GM21528 (cell line): ENCODE measurements around the gene CLASP2.

Experiments used
- ATAC-seq: cut with Tn5 transposase; IDR thresholded peaks from one replicate; pipeline ENCODE4 v1.9.1; 2021; ENCODE audit warnings: mild to moderate bottlenecking, moderate library complexity; ENCODE audit not compliant: unreplicated experiment, low FRiP score

The CLASP2 gene

GRCh38 chr3:33557829-33558228 lies 160.2 kb downstream of the CLASP2 start:
- no peak for ATAC-seq

GRCh38 chr3:33557279-33557678 lies 160.8 kb downstream of the CLASP2 start:
- no peak for ATAC-seq

- no peak for ATAC-seq
Measured at GRCh38 chr3:33547101-33547500, 171.0 kb downstream of the CLASP2 start.

DNA sequence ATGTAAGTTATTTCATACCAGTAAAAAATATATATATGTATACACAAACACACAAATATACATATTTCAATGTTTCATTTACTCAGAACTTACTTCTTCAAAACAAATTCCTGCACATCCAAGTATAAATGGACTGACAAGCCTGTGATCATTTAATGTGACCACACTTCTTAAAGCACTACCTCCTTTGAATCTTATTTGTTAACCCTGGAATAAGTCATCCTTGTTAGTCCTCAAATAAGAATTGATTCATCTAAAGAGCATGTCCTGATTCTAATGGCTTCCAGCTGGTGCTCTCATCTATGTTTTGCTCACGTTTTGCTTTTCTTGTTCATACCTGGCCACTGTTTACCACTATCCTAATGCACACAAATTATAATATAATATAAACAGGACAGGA lies 173.9 kb downstream of the CLASP2 start:
- ATAC-seq, result no peak

GRCh38 chr3:33543601-33544000 lies 174.5 kb downstream of the CLASP2 start:
- ATAC-seq, result no peak

DNA sequence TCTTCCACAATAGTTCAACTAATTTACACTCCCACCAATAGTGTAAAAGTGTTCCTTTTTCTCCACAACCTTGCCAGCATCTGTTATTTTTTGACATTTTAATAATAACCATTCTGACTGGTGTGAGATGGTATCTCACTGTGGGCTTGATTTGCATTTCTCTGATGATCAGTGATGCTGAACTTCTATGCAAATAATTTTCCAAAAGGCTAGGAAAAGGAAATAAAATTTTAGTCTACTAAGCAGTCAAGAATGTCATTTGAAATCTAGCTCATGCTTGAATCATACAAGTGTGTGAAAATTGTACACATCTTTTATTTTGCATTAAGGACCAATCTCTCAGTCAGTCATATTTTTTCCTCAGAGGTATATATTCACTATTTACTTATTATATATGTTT lies 176.1 kb downstream of the CLASP2 start:
- no peak for ATAC-seq

GRCh38 chr3:33538678-33539339 lies 179.2 kb downstream of the CLASP2 start:
- ATAC-seq, result no peak

GRCh38 chr3:33537133-33537532 lies 180.9 kb downstream of the CLASP2 start:
- ATAC-seq, result no peak

- no peak for ATAC-seq
Measured at GRCh38 chr3:33526787-33527186, 191.3 kb downstream of the CLASP2 start.

DNA sequence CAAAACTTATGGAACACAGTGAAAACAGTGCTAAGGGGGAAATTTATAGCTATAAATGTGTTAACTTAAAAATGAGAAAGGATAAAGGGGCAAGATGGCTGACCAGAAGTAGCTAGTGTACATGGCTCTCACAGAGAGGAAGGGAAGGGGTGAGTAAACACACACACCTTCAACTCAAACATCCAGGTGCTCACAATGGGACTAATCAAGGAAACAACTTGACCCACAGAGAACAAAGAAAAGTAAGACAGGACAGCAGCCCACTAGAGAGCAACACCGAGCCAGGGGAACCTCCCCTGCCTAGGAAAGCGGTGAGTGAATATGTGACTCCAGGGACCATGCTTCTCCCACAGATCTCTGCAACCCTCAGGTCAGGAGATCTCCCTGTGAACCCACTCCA lies 192.8 kb downstream of the CLASP2 start:
- ATAC-seq, result no peak

DNA sequence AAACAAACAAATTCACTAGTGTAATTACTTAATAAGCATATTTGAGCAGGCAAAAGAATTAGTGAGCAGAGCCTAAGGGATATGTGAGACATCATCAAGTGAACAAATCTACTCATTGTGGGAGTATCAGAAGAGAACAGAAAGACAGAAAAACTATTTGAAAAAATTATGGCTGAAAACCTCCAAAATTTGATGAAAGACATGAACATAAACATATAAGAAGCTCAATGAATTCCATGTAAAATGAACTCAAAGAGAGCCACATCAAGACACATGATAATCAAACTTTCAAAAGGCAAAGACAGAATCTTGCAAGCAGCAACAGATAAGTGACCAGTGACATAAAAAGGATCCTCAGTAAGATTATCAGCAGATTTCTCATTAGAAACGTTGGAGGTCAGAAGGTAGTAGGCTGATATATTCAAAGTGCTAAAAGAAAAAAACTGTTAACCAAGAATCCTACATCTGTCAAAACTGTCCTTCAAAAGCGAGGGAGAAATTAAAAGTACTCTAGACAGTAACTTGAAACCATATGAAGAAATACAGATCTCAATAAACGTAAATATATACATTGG lies 194.9 kb downstream of the CLASP2 start:
- ATAC-seq, result no peak

- no peak for ATAC-seq
Measured at GRCh38 chr3:33521736-33522135, 196.3 kb downstream of the CLASP2 start.

DNA sequence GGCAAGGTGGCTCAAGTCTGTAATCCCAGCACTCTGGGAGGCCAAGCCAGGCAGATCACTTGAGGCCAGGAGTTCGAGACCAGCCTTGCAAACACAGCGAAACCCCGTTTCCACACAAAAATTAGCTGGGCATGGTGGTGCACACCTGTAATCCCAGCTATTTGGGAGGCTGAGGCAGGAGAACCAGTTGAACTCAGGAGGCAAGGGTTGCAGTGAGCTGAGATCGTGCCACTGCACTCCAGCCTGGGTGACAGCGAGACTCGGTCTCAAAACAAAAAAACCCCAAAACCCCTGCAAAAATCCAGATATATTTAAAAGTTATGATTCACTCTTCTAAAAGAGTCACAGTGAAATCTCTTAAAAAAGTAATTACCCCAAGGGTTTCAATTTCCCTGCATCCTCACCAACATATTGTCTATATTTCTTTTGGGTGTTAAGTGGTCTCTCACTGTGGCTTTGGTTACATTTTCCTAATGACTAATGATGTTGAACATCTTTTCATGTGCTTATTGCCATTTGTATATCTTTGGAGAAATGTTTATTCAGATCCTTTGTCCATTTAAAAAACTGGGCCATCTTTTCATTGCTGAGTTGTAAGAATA lies 204.7 kb downstream of the CLASP2 start:
- no peak for ATAC-seq

GRCh38 chr3:33505027-33505426 lies 213.0 kb downstream of the CLASP2 start:
- ATAC-seq, result no peak

- ATAC-seq, result no peak
Measured at GRCh38 chr3:33496449-33496848, 221.6 kb downstream of the CLASP2 start.

- ATAC-seq, result no peak
Measured at GRCh38 chr3:33491721-33492120, 226.3 kb downstream of the CLASP2 start.

DNA sequence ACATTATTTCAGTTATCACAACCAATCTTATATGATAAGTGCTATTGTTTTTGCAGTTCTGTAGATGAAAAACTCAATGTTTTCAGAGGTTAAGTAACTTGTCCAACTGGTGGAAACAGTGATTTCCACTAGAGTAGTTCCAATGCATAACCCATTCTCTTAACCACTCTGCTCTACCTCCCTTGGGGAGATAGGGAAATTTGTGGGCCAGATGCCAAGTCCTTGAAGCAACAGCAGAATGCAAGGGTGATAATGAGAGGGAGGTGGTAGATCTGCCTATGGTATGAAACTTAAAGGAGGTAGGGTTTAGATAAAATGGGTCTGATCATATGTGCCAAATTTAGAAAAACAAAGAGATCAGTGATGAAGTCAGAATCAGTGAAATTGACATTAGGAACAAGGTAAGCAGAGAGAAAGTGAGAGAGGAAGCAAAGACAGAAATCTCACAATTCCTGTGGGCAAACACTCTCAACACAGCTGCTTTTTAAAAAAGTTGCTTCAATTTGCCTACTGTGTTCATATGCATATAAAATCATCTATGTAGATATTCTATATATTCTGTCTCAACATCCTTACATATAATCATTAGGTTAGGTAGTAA lies 227.3 kb downstream of the CLASP2 start:
- no peak for ATAC-seq

DNA sequence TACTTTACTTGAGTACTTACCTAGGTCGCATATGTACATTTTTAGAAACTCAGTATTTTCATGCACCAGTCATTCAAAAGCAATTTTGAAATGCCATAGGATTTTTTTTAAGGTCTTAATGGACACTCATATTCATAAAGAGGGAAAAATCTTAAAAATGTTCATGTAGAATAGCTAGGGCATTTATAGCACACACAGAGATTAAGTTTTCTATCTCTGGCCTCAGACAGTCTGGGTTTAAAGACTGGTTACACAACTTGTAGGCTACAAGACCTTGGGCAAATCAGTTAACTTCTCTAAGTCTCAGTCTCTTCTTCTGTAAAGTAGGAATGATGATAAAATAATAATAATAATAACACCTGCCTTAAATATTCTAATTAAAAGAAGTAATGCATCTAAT lies 229.4 kb downstream of the CLASP2 start:
- no peak for ATAC-seq

GRCh38 chr3:33488246-33488645 lies 229.8 kb downstream of the CLASP2 start:
- no peak for ATAC-seq

GRCh38 chr3:33482111-33482521 lies 235.9 kb downstream of the CLASP2 start:
- ATAC-seq, result no peak

DNA sequence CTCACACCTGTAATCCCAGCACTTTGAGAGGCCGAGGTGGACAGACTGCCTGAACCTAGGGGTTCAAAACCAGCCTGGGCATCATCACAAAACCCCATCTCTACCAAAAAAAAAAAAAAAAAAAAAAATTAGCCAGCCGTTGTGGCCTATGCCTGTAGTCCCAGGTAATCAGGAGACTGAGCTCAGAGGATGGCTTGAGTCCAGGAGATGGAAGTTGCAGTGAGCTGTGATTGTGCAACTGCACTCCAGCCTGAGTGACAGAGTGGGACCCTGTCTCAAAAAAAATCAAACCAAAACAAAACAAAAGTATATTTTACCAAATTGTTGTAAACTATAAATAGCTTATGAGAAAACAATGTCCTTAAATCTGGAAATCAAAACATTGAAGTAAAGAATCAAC lies 243.2 kb downstream of the CLASP2 start:
- ATAC-seq, result no peak

DNA sequence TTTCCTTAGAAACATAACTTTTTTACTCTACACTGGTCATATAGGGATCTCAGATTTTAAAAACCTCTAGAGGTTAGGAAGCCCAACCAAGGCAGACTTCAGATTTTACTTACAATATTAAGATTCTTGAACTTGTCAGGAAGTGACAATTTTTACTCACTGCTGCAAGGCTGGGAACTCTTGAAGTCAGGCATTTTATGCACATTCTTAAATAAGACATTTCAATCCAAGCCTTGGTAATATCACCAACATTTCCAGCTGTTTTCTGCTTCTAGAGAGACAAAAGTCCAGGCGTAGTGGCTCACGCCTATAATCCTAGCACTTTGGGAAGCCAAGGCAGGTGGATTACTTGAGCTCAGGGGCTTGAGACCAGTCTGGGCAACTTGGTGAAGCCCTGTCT lies 244.2 kb downstream of the CLASP2 start:
- no peak for ATAC-seq
